HG03442 (cell line): ENCODE data around the gene NRG2.

Experiments
- ATAC-seq: cut with Tn5 transposase; IDR thresholded peaks from one replicate; pipeline ENCODE4 v1.9.1; 2021; ENCODE audit warnings: mild to moderate bottlenecking, moderate library complexity; ENCODE audit not compliant: unreplicated experiment

Gene NRG2

DNA sequence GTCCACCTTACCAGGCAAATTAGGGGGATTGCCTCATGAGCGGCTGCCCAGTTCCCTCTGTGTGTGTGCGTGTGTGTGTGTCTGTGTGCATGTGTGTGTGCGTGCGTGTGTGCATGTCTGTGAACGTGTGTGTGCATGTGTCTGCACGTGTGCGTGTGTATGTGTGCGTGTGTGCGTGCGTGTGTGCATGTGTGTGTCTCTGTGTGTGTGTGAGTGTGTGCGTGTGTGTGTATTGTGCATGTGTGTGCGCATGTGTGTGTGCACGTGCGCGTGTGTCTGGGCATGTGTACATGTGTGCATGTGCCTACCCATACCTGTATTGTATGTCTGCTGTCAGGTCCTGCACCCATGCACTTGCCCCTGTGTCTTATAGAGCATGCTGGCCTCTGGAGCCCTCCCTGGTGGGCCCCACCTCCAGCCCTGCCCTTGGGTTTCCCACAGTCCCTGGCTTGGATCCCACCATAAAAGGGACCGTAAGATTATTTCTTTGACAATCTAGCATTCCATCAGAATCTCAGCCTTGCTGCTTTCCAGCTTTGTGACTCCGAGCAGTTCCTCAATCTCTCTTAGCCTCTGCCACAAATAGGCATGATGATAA is 238.2 kb downstream of the NRG2 start:
- no peak for ATAC-seq

DNA sequence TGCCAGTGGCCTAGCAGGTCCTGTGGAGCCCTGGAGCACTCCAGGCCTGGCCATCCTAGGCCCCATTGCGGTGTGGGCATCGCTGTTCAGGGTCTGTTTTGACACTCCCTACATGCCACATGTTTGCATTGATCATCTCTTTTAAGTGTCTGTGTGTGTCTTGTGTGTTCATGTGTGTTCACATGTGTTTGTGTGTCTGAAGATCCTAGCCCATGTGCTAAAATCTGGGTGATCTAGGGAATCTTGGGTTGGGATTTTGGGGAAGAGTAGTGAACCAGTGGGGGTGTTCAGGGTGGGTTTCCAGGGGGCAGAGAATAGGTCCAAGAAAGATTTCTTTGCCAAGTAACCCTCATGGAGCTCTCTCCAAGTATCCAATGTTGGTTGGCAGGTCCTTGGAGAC is 239.1 kb downstream of the NRG2 start:
- ATAC-seq, result no peak

DNA sequence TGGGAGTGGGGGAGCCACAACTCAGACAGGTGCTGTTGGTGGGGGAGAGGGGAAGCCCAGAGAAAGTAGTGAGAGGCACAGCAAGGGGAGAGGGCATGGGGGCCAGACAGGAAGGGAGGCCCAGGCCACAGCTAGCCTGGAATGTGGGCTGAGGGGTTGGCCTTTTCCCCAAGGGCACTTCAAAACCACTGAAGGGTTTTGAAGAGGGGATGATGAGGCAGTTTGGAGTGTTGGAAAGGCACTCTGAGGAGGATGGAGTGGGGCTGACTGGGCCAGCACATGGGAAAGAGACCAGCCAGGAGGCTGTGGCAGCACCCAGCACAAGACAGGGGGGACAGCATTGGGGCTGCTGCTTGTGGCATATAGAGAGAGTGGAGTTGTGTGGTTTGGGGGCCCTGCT is 243.7 kb downstream of the NRG2 start:
- ATAC-seq, result no peak

DNA sequence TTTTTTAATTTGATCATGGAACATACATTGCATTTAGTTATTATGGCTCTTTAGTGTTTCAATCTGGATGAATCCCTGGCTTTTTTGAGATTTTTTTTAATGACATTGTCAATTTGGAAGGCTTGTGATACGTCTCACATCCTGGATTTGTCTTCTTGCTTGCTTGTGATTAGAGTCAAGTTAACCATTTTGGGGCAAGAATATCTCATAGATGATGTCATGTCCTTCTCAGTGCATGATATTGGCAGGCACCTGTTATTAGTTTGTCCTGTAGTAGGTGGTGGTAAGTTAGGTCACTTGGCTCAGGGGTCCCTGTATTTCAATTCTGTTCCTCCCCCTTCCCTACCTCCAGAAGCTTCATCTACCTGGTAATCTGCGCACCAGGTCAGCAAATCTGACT is 244.2 kb downstream of the NRG2 start:
- no peak for ATAC-seq

DNA sequence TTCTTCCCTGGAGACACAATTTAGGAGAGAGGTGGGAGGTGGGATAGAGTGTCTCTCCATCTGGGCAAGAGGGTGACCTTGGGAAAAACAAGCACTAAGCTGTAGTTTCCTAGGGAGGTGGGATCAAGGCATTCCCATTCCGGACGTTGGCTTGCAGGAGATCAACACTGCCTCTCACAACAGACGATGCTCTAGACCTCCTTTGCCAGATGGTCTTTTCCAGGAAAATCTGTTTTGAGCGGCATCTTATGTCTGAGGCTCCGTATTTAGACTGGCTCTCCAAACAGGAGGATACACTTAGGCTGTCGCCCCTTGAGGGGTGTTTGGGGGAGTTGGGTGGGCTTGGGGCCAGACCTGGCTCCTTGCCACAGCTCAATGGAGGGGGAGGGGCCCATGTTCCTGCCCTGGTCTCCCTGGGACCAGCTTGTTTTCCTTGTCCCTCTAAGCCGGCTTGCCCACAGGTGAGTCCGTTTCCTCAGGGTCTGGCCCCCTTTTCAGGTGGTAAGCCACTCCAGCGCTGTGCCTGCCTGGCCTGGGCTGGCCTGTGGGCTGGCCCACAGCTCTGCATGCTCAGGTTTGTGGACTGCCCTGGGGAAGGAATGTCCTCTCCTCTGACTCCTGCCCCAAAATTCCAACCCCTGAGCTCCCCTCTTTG is 245.1 kb downstream of the NRG2 start:
- ATAC-seq, result no peak

DNA sequence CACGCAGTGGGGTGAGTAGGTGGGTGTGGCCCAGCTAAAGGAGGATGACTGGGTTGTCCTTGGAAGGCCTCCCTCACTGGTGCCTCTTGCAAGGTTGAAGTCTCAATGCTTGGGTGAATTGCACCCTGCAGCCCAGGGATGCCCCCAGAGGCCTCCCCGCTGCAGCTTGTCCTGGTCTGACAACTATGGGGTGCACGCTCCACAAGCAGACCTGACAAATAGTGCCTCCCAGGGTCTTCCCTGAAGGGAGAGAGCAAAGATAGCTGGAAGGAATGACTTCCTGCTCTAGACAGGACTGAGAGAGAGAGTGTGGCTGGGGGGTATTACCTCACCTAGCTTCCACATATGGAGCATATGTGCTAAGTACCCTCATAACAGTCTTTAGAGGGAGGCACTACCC is 245.8 kb downstream of the NRG2 start:
- ATAC-seq, result no peak
